Endometrial microvascular endothelial cells (primary cell): ENCODE data around the gene PI4KA. TPM values are rescaled to one million over a fixed set of nuclear protein-coding genes. Genes with fewer than 3 reads are reported as not detected.
"Not testable (repeated sequence)": the region's sequence is repeated elsewhere in the genome, so short reads cannot be mapped to it uniquely, and the experiment has no call there.

Source experiments
- in situ Hi-C: cut with HindIII; loops from 2 replicates; pipeline ENCODE4 v1.10.0; 2017; ENCODE audit warnings: low sequenced_read_pairs, low pct_unique_long_range_greater_than_20kb; ENCODE audit errors: inconsistent ontology term
- total RNA-seq: library from RNA; depleted of rRNA; stranded (reverse); fragments of >200 nt; gene quantifications from one replicate; pipeline ENCODE4 v1.2.3, GENCODE V29; 2015; ENCODE audit errors: inconsistent ontology term

The PI4KA gene
- total RNA-seq, 1 donor from 2014 or later = 52.4 TPM

DNA sequence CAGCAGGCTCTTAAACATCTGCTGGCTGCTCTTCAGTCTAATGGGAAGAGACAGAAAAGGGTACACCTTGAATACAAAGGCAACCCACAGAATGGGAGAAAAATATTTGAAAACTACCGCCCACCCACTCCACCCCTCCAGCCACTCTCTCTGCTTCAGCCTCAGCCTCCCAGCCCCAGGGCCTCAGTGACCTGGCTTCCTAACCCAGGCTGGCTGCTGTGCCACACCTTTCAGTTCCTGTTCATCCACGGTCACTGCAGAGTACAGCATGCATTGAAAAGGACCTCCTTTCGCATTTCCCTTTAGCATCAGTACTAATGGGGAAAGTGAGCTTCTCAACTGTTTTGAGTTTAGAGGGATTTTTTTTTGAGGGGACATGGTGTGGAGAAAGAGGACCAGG, 113.5 kb downstream of the PI4KA start:
- in situ Hi-C loops = no loop called here

DNA sequence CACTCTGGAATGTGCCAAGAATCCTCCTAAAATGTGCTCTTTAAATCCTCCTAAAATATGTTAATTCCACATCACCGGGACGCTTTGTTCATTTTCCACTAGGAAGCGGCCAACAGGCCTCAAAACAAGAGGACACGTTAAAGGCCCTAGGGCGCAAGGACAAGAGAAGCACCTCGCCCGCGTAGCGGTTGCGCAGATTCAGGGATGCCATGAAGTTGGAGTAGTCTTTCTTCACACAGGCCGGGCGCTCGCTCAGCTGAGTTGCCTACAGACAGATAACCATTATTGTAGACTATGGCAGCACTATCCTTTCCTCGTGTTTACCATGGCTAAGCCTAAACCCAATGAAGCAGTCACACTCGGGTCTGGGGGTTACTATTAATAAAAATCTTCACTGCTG, 114.2 kb downstream of the PI4KA start:
- in situ Hi-C loops = no loop called here

DNA sequence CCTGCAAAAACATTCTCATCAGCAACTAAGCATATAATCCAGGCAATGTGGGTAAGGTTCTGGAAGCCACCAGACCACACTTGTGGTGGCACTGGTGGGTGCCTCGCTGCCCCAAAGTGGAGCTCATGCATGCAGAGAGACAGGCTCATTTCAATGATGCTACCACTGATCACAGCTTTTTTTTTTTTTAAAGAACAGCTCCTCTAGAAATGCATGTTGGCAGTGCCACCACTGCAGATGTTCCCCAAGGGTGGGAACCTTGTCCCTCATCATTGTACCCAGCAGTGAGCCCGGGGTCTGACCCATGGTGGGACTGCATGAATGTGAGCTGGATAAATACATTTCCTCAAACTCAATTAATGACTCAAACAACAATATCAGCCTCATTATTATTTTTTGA, 115.8 kb downstream of the PI4KA start:
- in situ Hi-C loops = no loop called here

DNA sequence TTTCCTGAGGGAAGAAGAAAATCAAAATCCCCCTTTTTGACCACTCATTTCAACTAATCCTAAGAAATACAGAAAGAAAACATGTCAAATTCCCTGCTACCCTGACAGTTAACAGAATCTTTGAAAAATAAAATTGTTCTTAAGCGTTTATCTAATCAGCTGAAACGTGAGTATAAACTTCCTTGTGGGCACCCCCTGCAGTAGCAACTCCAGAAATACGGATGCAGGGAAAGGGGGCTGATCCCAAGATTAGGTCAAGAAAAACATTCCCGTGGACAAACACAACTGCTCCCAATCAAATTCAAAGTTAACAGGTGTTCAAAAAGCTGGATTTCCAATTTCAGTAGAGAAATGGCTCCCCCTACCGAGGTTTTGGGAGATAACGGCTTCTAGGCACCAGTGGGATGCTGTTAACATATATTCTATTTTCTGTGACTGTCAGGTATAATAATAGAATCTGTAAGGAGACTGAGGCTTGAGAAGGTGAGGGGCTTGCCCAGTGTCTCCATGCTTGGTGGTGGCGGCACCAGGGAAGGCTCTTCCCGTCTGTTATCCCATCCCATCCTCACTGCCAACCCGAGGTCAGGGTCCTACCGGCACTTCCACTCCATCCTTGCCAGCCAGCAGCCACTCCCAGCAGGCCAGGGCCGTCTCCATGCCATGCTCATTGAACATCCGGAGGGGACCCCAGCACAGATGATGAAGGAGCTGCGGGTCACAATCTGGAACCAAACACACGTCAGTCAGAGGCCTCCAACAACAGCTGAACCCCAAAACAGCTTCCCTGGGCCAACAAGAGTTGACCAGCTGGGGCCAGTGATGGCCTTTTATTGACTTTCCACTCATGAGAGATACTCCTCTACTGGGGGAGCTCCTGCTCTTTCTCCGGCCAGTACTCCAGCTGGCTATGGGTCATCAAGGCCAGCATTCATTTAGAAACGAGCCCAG, 116.7 kb downstream of the PI4KA start:
- in situ Hi-C loops = no loop called here

- in situ Hi-C loops = no loop called here
These were observed 117.5 kb downstream of the PI4KA start for GRCh38 chr22:20741008-20741633.

DNA sequence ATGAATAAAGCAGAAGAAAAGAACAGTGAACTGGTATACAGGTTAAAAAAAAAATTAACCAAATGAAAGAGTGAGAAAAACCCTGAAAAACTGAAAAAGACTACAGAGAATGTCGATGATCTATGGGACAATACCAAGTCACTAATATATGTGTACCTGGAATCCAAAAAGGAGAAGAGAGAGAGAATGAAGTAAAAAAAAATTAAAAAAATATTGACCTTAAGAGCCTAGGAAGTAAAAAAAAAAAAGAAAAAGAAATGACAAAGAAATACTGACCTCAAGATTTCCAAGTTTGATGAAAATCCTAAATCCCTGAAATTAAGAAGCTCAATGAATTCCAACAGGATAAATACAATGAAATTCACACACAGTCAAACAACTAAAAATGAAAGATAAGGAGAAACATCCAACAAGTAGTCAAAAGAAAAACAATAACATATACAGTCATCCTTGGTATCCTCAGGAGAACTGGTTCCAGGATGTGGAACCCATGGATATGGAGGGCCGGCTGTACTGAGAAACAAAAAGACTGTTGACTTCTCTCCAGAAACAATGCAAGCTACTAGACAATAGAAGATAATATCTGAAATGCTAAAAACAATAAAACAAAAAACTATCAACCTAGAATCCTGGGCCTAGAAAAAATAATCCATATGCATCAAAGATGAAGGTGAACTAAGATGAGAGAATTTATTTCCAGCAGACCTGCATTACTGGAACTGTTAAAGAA, 118.2 kb downstream of the PI4KA start:
- in situ Hi-C loops = no loop called here

- in situ Hi-C loops = no loop called here
These were observed 120.1 kb downstream of the PI4KA start for GRCh38 chr22:20738394-20739089.

DNA sequence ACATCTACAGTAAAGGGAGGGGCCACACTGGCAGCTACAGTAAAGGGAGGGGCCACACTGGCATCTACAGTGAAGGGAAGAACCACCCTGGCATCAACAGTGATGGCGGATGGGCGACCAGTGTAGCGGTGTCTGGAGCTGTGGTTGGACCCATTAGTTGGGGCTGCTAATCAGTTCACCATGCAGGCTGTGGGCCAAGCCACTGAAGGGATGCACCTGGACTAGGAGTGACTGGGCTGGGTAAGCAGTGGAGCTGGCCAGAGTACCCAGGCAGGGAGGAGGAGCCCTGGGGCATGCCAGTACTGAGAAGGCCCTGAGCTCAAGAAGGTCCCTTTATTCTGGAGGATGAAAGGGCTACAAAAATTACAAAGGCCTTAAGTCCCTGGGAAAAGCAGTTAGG, 121.7 kb downstream of the PI4KA start:
- in situ Hi-C loops = not testable (repeated sequence)

DNA sequence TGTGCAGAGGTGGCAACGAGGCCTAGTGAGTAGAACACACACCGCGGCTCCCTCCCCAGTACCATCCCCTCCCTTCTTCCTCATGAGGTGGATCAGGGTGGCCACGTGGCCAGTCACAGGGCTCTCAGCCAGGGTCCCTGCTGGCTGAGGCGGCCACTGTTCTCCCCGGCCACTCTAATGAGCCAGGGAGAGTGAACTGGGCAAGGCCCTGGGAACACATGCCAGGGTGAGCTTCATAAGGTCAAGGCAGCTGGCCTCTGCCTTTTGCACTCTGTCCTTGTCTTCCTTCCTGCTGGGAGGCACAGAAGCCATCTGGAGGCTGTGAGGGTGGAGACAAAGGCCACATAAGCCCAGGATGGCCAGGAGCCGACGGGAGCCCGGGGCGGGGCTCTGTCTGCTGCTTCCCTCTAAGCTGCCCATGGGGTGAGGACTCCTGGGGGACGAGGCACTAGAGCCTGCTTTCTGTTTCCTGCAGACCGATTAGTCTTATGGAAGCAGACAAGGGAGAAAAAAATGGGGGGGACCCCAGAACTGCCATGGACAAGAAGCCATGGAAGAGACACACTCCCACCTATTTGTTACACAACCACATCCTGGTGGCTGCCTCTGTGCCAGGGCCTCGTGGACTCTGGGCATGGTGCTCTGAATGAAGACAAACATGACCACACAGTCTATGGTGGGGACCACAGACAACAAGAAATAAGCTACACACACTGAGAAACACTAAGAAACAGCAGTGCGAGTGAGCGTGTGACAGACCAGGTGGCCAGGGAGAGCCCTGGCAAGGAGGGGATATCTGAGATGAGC, 123.1 kb downstream of the PI4KA start:
- in situ Hi-C loops = not testable (repeated sequence)

GRCh38 chr22:20732431-20732830, 126.2 kb downstream of the PI4KA start:
- in situ Hi-C loops = not testable (repeated sequence)

- in situ Hi-C loops = no loop called here
These were observed 129.4 kb downstream of the PI4KA start for GRCh38 chr22:20729194-20729593.

DNA sequence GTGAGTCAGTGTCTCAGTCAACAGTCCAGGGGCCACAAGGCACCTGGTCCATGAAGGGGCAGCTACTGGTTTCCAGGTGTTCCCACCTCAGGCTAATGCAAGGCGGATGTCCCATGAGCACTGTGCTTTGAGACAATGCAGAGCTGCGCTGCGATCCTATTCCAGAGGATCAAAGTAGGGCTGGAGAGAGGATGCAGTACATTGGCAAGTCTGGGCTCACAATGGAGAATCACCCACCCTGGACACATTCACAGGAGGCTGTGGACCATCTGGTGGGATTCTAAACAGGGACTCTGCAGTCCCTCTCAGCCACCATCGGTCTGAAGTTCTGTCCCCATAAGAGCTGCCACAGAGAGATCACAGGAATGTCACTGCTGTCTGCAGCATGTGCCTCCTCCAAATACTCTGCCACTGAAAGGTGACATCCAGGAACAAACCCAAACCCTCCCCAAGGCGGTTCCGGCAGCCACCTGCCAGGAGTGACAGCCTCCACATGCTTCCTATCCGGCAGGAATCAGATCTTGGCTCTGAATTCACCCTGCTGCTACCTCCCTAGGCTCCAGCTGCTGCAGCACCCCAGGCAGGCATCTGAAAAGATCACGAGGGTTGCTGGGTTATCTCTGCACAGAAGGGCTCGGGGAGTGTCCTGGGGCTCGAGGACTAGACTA, 130.0 kb downstream of the PI4KA start:
- in situ Hi-C loops = no loop called here

DNA sequence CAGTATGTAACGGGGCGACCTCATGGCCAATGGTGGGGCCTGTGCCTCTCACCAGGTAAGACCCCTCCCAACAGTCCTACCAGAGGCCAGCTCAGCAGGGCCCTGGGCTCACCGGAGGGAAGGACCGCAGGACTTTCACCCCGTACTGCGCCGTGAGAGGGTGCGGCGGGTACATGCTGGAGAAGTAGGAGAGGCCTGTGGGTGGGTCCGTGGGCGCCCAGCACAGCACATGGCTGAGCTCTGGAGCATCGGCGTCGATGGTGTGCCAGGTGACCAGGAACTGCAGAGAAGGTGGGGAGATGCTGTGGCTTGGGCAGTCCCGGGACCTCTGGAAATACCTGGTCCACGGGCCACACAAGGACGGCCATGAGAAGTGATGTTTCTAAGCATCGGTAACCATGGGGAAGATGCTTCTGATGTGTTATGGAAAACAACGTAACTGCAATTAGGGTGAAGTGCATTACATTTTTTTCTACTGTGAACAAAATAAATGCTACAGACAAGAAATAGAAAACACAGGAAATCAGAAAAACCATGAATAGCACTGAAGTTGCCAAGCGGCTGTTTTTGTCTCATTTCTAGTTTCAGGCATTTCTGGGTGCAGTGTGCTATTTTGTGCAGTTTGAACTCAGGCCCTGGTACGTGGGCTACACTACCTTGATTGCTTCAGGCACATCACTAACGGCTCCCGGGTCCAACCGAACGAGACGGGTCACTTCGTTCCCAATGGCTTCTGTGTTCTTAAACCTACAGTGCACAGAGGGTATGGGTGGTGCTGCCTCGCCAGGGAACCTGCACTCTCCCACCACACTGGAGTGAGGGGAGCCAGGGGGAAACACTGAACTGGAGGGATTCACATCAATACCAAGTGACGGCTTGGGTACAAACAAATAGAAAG, 131.2 kb downstream of the PI4KA start:
- in situ Hi-C loops = no loop called here

DNA sequence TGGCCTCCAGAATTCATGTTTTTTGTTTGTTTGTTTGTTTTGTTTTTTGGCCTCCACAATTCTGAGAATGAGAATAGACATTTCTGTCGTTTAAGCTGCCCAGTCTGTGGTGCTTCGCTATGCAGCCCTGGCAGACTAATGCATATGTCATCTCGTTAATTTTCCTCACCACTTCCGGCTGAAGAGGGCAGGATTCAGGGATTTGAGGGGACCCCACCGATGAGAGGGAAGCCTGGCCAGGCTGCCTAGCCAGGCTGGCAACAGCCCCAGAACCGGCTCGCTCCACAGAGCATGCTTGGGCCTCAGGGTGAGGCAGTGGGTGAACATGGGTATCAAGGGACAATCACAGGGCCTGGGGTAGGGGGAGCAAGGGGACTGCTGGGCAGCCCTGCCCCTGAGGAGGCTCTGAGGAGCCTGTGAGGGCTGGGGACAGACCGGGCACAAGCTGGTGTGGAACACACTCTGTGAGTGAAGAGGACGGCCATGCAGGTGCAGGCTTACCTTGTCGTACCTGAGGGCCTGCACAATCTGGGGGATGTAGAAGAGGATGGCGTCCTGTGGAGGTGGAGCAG, 132.5 kb downstream of the PI4KA start:
- in situ Hi-C loops = no loop called here

GRCh38 chr22:20724676-20725454, 133.7 kb downstream of the PI4KA start:
- in situ Hi-C loops = no loop called here
